ENCODE results near the gene BOD1L1.

The BOD1L1 gene

DNA sequence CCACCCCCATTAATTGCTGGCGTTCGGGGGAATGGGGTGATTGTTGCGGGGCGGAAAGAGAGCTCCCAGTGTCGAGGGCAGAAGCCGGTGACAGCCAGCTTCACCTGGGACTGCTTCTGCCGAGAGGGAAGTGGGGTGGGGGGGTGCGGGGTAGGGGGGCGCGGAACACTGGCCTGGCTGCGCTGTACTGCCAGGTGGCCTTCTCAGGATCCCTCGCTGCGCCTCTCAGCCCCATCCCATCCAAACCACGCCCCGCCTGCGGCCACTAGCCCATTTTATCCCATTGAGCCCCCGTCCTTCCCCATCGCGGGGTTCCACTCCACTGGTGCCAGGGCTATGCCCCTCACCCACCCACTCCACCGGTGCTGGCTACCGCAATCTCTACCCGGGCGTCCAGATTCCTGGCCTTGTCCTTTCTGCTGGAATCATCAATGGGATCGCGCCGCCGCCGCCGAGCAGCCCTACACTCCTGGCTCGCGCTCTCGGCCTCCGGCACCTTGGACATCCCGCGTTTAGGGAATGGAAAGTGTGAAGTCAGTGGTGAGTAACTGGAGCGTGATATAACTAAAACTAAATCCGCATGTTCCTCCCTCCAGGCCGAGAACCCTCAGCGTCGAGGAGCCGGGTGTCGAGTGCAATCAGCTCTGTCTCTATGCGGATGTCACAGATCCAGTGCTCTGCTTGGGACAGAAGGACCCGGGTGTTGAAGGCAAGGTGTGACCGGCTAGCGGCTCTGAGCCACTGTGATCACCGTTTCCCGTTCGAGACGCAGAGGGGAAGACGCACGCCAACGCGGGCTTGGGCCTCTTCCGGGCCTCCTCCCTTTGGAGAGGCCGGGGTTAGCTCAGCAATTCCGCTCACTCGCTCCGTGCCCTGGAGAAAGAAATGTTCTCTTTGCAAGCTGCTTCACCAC is 103.7 kb downstream of the BOD1L1 start:
- no peak for DNase-seq

DNA sequence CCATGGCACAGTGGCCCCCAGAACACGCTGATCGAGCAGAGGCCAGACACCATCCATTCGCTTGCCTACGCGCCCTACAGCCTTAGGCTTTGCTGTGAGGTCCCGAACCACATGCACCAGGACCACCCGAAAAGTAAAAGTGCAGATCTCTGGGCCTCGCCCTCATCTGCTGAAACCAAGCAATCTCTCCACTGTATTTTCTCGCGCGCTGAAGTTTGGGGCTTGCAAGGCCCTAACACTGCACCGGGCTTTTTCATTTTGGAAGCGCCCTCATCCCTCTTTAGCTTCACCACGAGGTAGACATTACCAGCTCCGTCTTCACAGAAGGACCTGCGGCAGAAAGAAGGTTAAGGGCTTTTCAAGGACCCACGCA is 104.4 kb downstream of the BOD1L1 start:
- no peak for DNase-seq

DNA sequence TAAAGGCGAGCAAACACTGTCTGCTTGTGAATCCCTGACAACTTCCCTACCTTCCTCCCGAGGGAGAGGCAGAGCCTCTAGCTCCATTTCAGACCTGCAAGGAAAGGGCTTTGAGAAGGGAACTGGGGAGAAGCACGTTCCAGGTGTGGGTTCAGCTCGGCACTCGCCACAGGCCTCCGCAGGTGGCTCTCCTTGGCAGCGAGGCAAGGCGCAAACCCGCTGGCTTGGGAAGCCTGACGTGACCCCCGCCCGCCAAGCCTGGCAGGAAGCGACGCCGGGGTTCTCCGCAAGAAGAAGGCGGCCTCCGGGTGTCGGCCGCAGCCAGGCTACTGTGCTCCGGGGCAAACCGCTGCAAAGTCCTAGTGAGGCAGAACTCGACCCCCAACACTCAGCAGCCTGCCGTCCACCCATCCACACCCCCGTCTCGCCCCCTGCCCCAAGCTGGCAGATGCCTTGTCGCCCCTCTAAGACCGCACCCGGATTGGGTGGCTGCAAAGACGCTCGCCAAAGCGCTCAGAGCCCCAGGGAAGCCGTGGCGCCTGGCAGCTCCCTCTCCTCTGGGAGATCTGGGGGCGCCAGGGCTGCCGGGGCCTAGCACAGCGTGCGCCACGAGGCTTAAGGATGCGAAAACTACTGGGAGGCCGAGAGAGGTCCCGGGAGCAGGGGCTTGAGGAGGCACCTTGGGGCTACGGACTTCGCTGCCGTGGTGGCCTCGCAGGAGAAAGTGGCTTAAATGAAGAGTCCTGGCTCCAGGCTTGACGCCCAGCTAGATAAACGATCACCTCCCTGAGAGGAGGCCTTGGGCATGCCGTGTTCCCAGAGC is 105.0 kb downstream of the BOD1L1 start:
- DNase-seq, result no peak

DNA sequence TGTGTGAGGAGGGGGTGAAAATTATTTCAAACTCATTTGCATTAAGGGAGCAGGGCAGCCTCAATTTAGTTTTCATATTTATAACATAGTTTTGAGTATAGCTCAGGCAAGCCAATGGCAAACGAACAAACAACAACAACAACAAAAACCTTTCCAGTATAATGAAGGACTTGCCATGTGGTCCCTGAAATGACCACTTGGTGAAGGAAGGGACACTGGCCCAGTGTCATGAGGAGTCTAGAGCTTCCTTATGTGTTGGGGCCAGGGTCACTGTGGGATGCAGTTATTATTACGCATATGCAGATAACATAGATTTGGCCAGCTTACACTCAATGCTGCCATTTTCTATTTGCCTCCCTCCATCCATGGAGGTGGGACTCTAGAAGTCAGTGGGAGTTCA is 106.5 kb downstream of the BOD1L1 start:
- no peak for DNase-seq

Measured in effector CD8-positive, alpha-beta T cell (primary cell).